MM.1S (cell line): Measurements from ENCODE around the gene SPAG16.

Source experiments
- DNase-seq: peaks from one replicate; pipeline ENCODE4 v3.0.0-alpha.2; 2015
- H2AFZ ChIP-seq: fragments of 300-600 bp; sonication (generic); 2 replicates; pipeline ENCODE4 v1.6.0; 2016; ENCODE audit warnings: antibody characterized with exemption, low read length
- H3F3A ChIP-seq: fragments of 300-600 bp; sonication (generic); 2 replicates; pipeline ENCODE4 v1.6.1; 2016; ENCODE audit warnings: mild to moderate bottlenecking, antibody characterized with exemption, low read length, moderate library complexity, mixed read lengths; ENCODE audit not compliant: insufficient read depth
- H3K27ac ChIP-seq: fragments of 300-600 bp; sonication (generic); 2 replicates; pipeline ENCODE4 v1.5.1; 2016; ENCODE audit warnings: mild to moderate bottlenecking, low read length
- H3K27me3 ChIP-seq: fragments of 300-600 bp; sonication (generic); replicated peaks from 2 replicates; pipeline ENCODE4 v1.6.0; 2016; ENCODE audit warnings: low read length; ENCODE audit not compliant: insufficient read depth
- H3K36me3 ChIP-seq: fragments of 300-600 bp; sonication (generic); replicated peaks from 2 replicates; pipeline ENCODE4 v1.6.1; 2016; ENCODE audit warnings: mild to moderate bottlenecking, low read length, mixed read lengths; ENCODE audit not compliant: insufficient read depth
- H3K4me1 ChIP-seq: fragments of 300-600 bp; sonication (generic); 2 replicates; pipeline ENCODE4 v1.6.1; 2016; ENCODE audit warnings: low read length, mixed read lengths
- H3K4me2 ChIP-seq: fragments of 300-600 bp; sonication (generic); 2 replicates; pipeline ENCODE4 v1.6.0; 2016; ENCODE audit warnings: low read depth, low read length
- H3K4me3 ChIP-seq: fragments of 300-600 bp; sonication (generic); 2 replicates; pipeline ENCODE4 v1.5.1; 2016; ENCODE audit warnings: low read length, mixed read lengths
- H3K79me2 ChIP-seq: fragments of 300-600 bp; sonication (generic); 2 replicates; pipeline ENCODE4 v1.6.1; 2016; ENCODE audit warnings: mixed run types, low read length, mixed read lengths
- H3K9ac ChIP-seq: fragments of 300-600 bp; sonication (generic); 2 replicates; pipeline ENCODE4 v1.6.1; 2016; ENCODE audit warnings: low read length, mixed read lengths
- H3K9me2 ChIP-seq: fragments of 300-600 bp; sonication (generic); replicated peaks from 2 replicates; pipeline ENCODE4 v1.6.1; 2016; ENCODE audit warnings: mild to moderate bottlenecking, low read length, mixed read lengths; ENCODE audit not compliant: insufficient read depth
- H3K9me3 ChIP-seq: fragments of 300-600 bp; sonication (generic); replicated peaks from 2 replicates; pipeline ENCODE4 v1.6.1; 2016; ENCODE audit warnings: mild to moderate bottlenecking, low read length, mixed read lengths; ENCODE audit not compliant: insufficient read depth
- H4K20me1 ChIP-seq: fragments of 300-600 bp; sonication (generic); 2 replicates; pipeline ENCODE4 v1.6.1; 2016; ENCODE audit warnings: mild to moderate bottlenecking, low read length, moderate library complexity, mixed read lengths; ENCODE audit not compliant: insufficient read depth
- EZH2 ChIP-seq: fragments of 300-600 bp; sonication (generic); optimal IDR thresholded peaks from 2 replicates; pipeline ENCODE3; 2017; ENCODE audit warnings: low read depth, mild to moderate bottlenecking, antibody characterized with exemption, low read length, mixed read lengths
- EZH2phosphoT487 ChIP-seq: fragments of 300-600 bp; sonication (generic); IDR thresholded peaks from 2 replicates; pipeline ENCODE4 v1.6.1; 2018; ENCODE audit warnings: antibody characterized with exemption, low read length
- TF ChIP-seq, protein P1 (sequence below): fragments of 300-600 bp; sonication (generic); IDR thresholded peaks from 2 replicates; pipeline ENCODE4 v1.5.1; 2016; ENCODE audit warnings: antibody characterized with exemption, low read length, mixed read lengths

SPAG16 gene

DNA sequence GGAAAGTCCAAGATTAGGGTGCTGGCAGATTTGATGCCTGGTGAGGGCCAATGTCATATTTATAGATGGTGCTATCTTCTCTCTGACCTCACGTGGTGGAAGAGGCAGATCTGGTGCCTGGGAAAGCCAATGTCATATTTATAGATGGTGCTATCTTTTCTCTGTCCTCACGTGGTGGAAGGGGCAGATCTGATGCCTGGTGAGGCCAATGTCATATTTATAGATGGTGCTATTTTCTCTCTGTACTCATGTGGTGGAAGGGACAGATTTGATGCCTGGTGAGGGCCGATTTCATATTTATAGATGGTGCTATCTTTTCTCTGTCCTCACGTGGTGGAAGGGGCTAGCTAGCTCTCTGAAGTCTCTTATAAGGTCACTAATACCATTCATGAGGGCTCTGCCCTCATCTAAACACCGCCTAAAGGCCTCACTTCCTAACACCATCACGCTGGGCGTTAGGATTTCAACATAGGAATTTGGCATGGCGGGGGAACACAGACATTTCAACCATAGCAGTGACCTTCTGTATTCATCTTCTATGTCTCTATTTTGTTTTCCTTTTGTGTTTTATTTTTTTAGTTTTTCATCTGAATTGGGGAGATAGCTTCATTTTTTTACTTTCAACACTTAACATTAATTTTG lies 278.4 kb downstream of the SPAG16 start:
- Histone ChIP-seq H3K9ac (no peak overlapping the region), H3K27me3 (no peaks in the 10 kb centered on the region), H2AFZ (no peak overlapping the region), H3K79me2 (no peaks in the 10 kb centered on the region), H3K36me3 (no peaks in the 10 kb centered on the region), H3K27ac (no peak overlapping the region), H4K20me1 (no peaks in the 10 kb centered on the region), H3K4me1 (no peaks in the 10 kb centered on the region), H3F3A (no peaks in the 10 kb centered on the region), H3K4me3 (no peak overlapping the region), H3K9me2 (no peaks in the 10 kb centered on the region), H3K4me2 (no peak overlapping the region), H3K9me3 (no peaks in the 10 kb centered on the region)
- TF ChIP-seq, protein P1, sequence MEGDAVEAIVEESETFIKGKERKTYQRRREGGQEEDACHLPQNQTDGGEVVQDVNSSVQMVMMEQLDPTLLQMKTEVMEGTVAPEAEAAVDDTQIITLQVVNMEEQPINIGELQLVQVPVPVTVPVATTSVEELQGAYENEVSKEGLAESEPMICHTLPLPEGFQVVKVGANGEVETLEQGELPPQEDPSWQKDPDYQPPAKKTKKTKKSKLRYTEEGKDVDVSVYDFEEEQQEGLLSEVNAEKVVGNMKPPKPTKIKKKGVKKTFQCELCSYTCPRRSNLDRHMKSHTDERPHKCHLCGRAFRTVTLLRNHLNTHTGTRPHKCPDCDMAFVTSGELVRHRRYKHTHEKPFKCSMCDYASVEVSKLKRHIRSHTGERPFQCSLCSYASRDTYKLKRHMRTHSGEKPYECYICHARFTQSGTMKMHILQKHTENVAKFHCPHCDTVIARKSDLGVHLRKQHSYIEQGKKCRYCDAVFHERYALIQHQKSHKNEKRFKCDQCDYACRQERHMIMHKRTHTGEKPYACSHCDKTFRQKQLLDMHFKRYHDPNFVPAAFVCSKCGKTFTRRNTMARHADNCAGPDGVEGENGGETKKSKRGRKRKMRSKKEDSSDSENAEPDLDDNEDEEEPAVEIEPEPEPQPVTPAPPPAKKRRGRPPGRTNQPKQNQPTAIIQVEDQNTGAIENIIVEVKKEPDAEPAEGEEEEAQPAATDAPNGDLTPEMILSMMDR: no peak
- TF ChIP-seq EZH2: no peak
- no peak for TF ChIP-seq EZH2phosphoT487
- no peak for DNase-seq

GRCh38 chr2:213566846-213567245 lies 282.6 kb downstream of the SPAG16 start:
- no peak overlapping the region for H3K27ac ChIP-seq
- TF ChIP-seq, protein P1: no peak
- TF ChIP-seq EZH2phosphoT487: no peak
- no peak for TF ChIP-seq EZH2
- H3K79me2 ChIP-seq: no peaks in the 10 kb centered on the region
- H3K9me3 ChIP-seq: no peaks in the 10 kb centered on the region
- H3K4me3 ChIP-seq: no peak overlapping the region
- H3K4me2 ChIP-seq: no peak overlapping the region
- H3K9me2 ChIP-seq: no peaks in the 10 kb centered on the region
- H3K27me3 ChIP-seq: no peaks in the 10 kb centered on the region
- H4K20me1 ChIP-seq: no peaks in the 10 kb centered on the region
- H3K9ac ChIP-seq: no peak overlapping the region
- H3K4me1 ChIP-seq: no peaks in the 10 kb centered on the region
- no peak for DNase-seq
- no peaks in the 10 kb centered on the region for H3K36me3 ChIP-seq
- H2AFZ ChIP-seq: no peak overlapping the region
- H3F3A ChIP-seq: no peaks in the 10 kb centered on the region

DNA sequence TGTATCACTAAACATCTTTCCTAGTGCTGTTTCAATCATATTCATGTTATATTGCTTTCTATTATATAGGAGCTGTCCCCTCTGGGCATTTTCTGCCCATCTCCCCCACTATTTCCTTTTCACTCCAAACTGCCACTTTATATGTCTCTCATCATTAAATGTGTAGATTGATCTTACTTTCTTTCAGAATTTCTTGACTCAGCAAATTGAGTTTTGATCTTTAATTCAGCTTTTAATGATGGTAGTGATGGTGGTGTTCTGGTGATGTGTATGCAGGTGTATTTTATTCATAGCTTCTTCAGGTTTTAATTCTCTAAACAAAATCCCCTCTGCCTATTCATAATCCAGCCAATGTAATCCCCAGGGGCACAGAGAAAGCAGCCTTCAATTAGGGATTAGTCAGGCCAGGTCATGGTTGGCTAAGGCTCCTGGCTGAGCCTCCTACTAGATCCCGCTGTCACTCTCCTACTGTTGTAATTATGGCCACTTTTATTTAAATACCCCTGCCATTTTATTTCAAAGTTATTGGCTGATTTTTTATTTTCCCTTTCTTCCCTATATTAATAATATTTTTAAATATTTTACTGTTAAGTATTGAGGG lies 325.4 kb downstream of the SPAG16 start:
- H3K9me3 ChIP-seq: no peaks in the 10 kb centered on the region
- no peak overlapping the region for H3K4me3 ChIP-seq
- H3F3A ChIP-seq: no peaks in the 10 kb centered on the region
- H3K9ac ChIP-seq: no peak overlapping the region
- H2AFZ ChIP-seq: no peak overlapping the region
- H3K9me2 ChIP-seq: no peaks in the 10 kb centered on the region
- TF ChIP-seq, protein P1: no peak
- TF ChIP-seq EZH2phosphoT487 (no peak), EZH2 (no peak)
- no peak overlapping the region for H3K4me2 ChIP-seq
- no peak overlapping the region for H3K27ac ChIP-seq
- H4K20me1 ChIP-seq: no peaks in the 10 kb centered on the region
- H3K4me1 ChIP-seq: no peaks in the 10 kb centered on the region
- no peaks in the 10 kb centered on the region for H3K79me2 ChIP-seq
- H3K36me3 ChIP-seq: no peaks in the 10 kb centered on the region
- no peaks in the 10 kb centered on the region for H3K27me3 ChIP-seq
- DNase-seq: no peak
